ENCODE data around the gene TSPAN19. TPM values are rescaled to one million over a fixed set of nuclear protein-coding genes. Genes with fewer than 3 reads are reported as not detected.

TSPAN19 gene
- total and polyA plus RNA-seq, 2 of the 8 experiments (the other 6 are each of a cell fraction or from before 2014, with no cell fraction given) = 0.09 TPM; not detected in 1

GRCh38 chr12:85004204-85004603, 31.9 kb downstream of the TSPAN19 start:
- Histone ChIP-seq H2BK5ac (ENCODE audit: low read depth, low read length) (peak overlapping the region; percentile 71; the same call in 1 of the 2 replicates), H2BK15ac (ENCODE audit: low read length) (no peak overlapping the region), H4K20me1 (replicated peaks in 1 of 2; ENCODE audit: control insufficient read depth in 1 of 2, insufficient read depth in 2 of 2, low read length in 2 of 2) (no peaks in the 10 kb centered on the region), H3K9me3 (ENCODE audit: insufficient read depth in 2 of 2, low read depth in 1 of 2, low read length in 1 of 2) (no peaks in the 10 kb centered on the region), H3K18ac (ENCODE audit: extremely low read depth, low read length) (no peak overlapping the region), H3K4ac (replicated peaks; ENCODE audit: insufficient read length, low read depth, low read length) (no peak overlapping the region), H2BK20ac (ENCODE audit: low read length) (no peak overlapping the region), H3K27me3 (replicated peaks in 1 of 4; ENCODE audit: control insufficient read depth in 3 of 4, extremely low read depth in 1 of 4, insufficient read depth in 3 of 4, low read length in 3 of 4) (no peaks in the 10 kb centered on the region), H3K23me2 (ENCODE audit: low read depth, low read length) (no peaks in the 10 kb centered on the region), H2AK5ac (ENCODE audit: low read depth, low read length) (0 out of 2 replicates have a peak overlapping the region, but pooled peaks have one; percentile 48), H2BK12ac (ENCODE audit: low read depth, low read length) (no peak overlapping the region), H4K8ac (ENCODE audit: extremely low read depth, insufficient read depth, low read length) (no peak overlapping the region), H3K4me2 (ENCODE audit: insufficient read depth in 1 of 2, low read depth in 2 of 2, low read length in 2 of 2) (peak overlapping the region; percentile 26 to 48; a peak in 1 of 4 replicates), H3K23ac (ENCODE audit: insufficient read length) (no peak overlapping the region), H4K91ac (replicated peaks; ENCODE audit: insufficient read length, low read length) (no peak overlapping the region), H3K9ac (replicated peaks in 1 of 4; ENCODE audit: extremely low read depth in 1 of 4, low read depth in 3 of 4, low read length in 3 of 4) (no peak overlapping the region), H3K79me2 (ENCODE audit: control insufficient read depth in 1 of 2, insufficient read depth in 2 of 2, low read length in 2 of 2) (no peaks in the 10 kb centered on the region), H3K4me1 (replicated peaks in 1 of 4; ENCODE audit: control insufficient read depth in 3 of 4, insufficient read depth in 4 of 4, low read length in 3 of 4) (peaks cover 2 to 8% (median 3%) of the 10 kb centered on the region in 4 experiments; a peak in 6 of 7 replicates), H3K27ac (ENCODE audit: low read depth, low read length) (no peak overlapping the region), H2AFZ (ENCODE audit: low read length) (no peak overlapping the region), H3K14ac (ENCODE audit: insufficient read length) (no peak overlapping the region), H2BK120ac (replicated peaks; ENCODE audit: low read depth, low read length) (no peak overlapping the region), H3K36me3 (ENCODE audit: control insufficient read depth in 2 of 4, insufficient read depth in 4 of 4, low read length in 3 of 4) (no peaks in the 10 kb centered on the region), H4K5ac (ENCODE audit: insufficient read length, low read depth, low read length) (no peak overlapping the region), H3K4me3 (ENCODE audit: extremely low read depth in 1 of 4, insufficient read depth in 2 of 4, low read depth in 3 of 4, low read length in 4 of 4) (peak overlapping the region in 1 of 4 experiments; percentile 39; a peak in 2 of 8 replicates), H3K79me1 (ENCODE audit: low read depth, low read length) (no peaks in the 10 kb centered on the region), H3K56ac (replicated peaks; ENCODE audit: insufficient read length, low read depth, low read length) (no peak overlapping the region)
- ChIA-PET POLR2A (ENCODE audit: partially characterized antibody) (interaction anchor here (0.9 to 1.1 kb wide), 2 partner anchors 10 to 122 kb away, joined by 3 read pairs; no protein-coding TSS in a partner anchor), CTCF (ENCODE audit: partially characterized antibody) (interaction anchor here (1.3 kb wide), 1 partner anchor 45 kb away, joined by 4 read pairs; no protein-coding TSS in a partner anchor)
- FAIRE-seq (no peak), DNase-seq (ENCODE audit: low read depth in 1 of 2, low spot score in 2 of 2) (no peak)
- TF ChIP-seq KDM1A (IDR thresholded peaks at IDR 0.05; ENCODE audit: borderline replicate concordance, low read length) (no peak), CBX5 (IDR thresholded peaks at IDR 0.05; ENCODE audit: low read depth, low read length) (no peak), POU5F1 (IDR thresholded peaks at IDR 0.05; ENCODE audit: low read depth, low read length) (no peak), MAFK (IDR thresholded peaks at IDR 0.05; ENCODE audit: low read depth, low read length) (no peak), SP1 (IDR thresholded peaks at IDR 0.05; ENCODE audit: low read depth, low read length) (no peak), CREB1 (IDR thresholded peaks at IDR 0.05) (no peak), TCF12 (IDR thresholded peaks at IDR 0.05; ENCODE audit: low read depth, low read length) (no peak), PHF8 (conservative IDR thresholded peaks at IDR 0.05; ENCODE audit: low read depth, low read length) (no peak), BRCA1 (IDR thresholded peaks at IDR 0.05; ENCODE audit: low read depth, low read length) (no peak), CTBP2 (IDR thresholded peaks at IDR 0.05; ENCODE audit: borderline replicate concordance, insufficient read depth, insufficient read length, low read length) (no peak), FOSL1 (IDR thresholded peaks at IDR 0.05; ENCODE audit: insufficient read depth, low read depth, low read length) (no peak), CHD1 (IDR thresholded peaks at IDR 0.05; ENCODE audit: low read depth, low read length) (no peak), GTF2F1 (IDR thresholded peaks at IDR 0.05; ENCODE audit: borderline replicate concordance, low read depth, low read length) (no peak), NANOG (IDR thresholded peaks at IDR 0.05; ENCODE audit: insufficient read depth, low read depth, low read length, poor library complexity, severe bottlenecking) (no peak), KDM5A (IDR thresholded peaks at IDR 0.05; ENCODE audit: low read length) (no peak), JUN (IDR thresholded peaks at IDR 0.05; ENCODE audit: low read depth, low read length) (no peak)

All from H1 (cell line).